Brain microvascular endothelial cell (primary cell): ENCODE measurements around the gene PRKN.

Experiments used
- DNase-seq: peaks from one replicate; pipeline ENCODE4 v3.0.0-alpha.2; 2020
- H3K27ac ChIP-seq: fragments of 250-450 bp; sonication (Bioruptor Pico); 2 replicates; pipeline ENCODE4 v1.5.1; 2020; ENCODE audit warnings: mild to moderate bottlenecking, moderate library complexity
- H3K27me3 ChIP-seq: fragments of 250-450 bp; sonication (Bioruptor Pico); replicated peaks from 2 replicates; pipeline ENCODE4 v1.5.1; 2020; ENCODE audit warnings: mild to moderate bottlenecking
- H3K36me3 ChIP-seq: fragments of 250-450 bp; sonication (Bioruptor Pico); replicated peaks from 2 replicates; pipeline ENCODE4 v1.5.1; 2020; ENCODE audit warnings: mild to moderate bottlenecking
- H3K4me3 ChIP-seq: 2 replicates; pipeline ENCODE4 v1.5.1; 2011; ENCODE audit warnings: low read depth, mild to moderate bottlenecking, control low read depth, low read length, moderate library complexity
- in situ Hi-C: cut with HindIII; loops from 2 replicates; pipeline ENCODE4 v1.10.0; 2017; ENCODE audit warnings: low sequenced_read_pairs, low pct_ligation_motif_present
- TF ChIP-seq, protein P1 (sequence below): IDR thresholded peaks from 2 replicates; pipeline ENCODE4 v1.5.1; 2011; ENCODE audit warnings: low read depth, mild to moderate bottlenecking, moderate library complexity, low read length, control low read depth, inconsistent platforms; ENCODE audit errors: missing control alignments

Gene PRKN

DNA sequence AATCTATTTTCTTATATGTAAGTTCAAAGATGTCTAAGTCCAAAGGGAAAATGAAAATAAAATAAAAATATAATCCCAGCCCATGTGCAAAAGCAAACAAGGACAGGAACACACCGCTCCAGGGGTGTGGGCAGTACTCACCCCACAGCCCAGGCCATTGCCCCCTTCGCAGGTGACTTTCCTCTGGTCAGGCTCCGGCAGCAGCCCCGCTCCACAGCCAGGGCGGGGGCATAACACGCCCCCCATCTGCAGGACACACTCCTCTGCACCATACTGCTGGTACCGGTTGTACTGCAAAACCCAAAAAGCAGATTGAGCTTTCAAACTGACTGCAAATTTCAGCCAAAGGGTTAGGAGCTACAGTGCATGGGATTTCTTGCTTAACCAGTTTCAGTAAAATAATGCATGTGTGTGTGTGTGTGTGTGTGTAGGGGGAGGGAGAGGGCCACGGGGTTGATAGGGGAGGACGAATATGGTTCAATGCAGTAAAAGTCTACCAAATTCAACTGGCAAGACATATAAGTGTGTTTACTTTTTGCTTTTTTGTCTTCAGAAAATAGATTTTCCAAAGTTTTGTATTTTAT is 1178.8 kb downstream of the PRKN start:
- TF ChIP-seq, protein P1, sequence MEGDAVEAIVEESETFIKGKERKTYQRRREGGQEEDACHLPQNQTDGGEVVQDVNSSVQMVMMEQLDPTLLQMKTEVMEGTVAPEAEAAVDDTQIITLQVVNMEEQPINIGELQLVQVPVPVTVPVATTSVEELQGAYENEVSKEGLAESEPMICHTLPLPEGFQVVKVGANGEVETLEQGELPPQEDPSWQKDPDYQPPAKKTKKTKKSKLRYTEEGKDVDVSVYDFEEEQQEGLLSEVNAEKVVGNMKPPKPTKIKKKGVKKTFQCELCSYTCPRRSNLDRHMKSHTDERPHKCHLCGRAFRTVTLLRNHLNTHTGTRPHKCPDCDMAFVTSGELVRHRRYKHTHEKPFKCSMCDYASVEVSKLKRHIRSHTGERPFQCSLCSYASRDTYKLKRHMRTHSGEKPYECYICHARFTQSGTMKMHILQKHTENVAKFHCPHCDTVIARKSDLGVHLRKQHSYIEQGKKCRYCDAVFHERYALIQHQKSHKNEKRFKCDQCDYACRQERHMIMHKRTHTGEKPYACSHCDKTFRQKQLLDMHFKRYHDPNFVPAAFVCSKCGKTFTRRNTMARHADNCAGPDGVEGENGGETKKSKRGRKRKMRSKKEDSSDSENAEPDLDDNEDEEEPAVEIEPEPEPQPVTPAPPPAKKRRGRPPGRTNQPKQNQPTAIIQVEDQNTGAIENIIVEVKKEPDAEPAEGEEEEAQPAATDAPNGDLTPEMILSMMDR, result no peak
- no peak for DNase-seq
- no peaks in the 10 kb centered on the region for H3K27me3 ChIP-seq
- H3K36me3 ChIP-seq, result no peaks in the 10 kb centered on the region
- no peak overlapping the region for H3K27ac ChIP-seq
- in situ Hi-C loops, result no loop called here
- H3K4me3 ChIP-seq, result no peak overlapping the region

- in situ Hi-C loops, result no loop called here
- TF ChIP-seq, protein P1, result no peak
- DNase-seq, result no peak
Measured at GRCh38 chr6:161547617-161548016, 1179.9 kb downstream of the PRKN start.

GRCh38 chr6:161546632-161547031 is 1180.9 kb downstream of the PRKN start:
- Histone ChIP-seq H3K36me3 (no peaks in the 10 kb centered on the region), H3K27me3 (no peaks in the 10 kb centered on the region), H3K27ac (no peak overlapping the region), H3K4me3 (no peak overlapping the region)
- no peak for DNase-seq
- TF ChIP-seq, protein P1, result no peak
- in situ Hi-C loops, result no loop called here

More at GRCh38 chr6:161547617-161548016, 1179.9 kb downstream of the PRKN start:
- H3K36me3 ChIP-seq, result no peaks in the 10 kb centered on the region
- H3K4me3 ChIP-seq, result no peak overlapping the region
- no peak overlapping the region for H3K27ac ChIP-seq
- H3K27me3 ChIP-seq, result no peaks in the 10 kb centered on the region

GRCh38 chr6:161545741-161546140 is 1181.8 kb downstream of the PRKN start:
- no peaks in the 10 kb centered on the region for H3K36me3 ChIP-seq
- TF ChIP-seq, protein P1, result no peak
- H3K4me3 ChIP-seq, result no peak overlapping the region
- H3K27ac ChIP-seq, result no peak overlapping the region
- in situ Hi-C loops, result no loop called here
- no peaks in the 10 kb centered on the region for H3K27me3 ChIP-seq
- DNase-seq, result no peak

DNA sequence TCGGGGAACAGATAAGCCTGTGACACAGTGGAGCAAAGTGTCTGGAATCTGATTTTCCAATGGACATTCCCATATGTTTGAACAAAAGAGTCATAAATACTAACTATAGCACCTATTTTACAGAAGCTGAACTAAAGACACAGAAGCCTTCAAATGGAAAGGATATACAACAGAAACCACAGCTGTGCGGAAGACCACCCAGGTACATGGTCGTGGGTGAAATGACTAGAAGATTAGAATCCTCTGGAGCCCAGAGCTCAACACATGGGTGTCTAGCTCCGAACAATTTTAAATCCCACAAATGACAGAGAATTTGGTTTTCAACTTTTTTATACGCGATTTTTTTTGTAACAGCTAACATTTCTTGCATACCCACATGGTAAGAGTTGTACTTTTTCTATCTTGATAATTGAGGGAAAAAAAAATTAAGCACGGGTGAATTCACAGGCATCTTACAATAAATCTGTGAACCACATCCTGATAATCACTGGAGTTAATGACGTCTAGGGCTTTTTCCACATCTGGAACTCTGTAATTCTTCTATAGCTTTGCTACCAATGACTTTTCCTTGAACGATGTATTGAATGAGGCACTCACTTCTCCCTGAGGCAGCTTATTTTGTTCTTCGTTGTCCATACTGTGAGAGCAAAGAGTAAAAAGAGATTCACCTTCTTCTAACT is 1182.6 kb downstream of the PRKN start:
- no peak for DNase-seq
- Histone ChIP-seq H3K27me3 (no peaks in the 10 kb centered on the region), H3K4me3 (no peak overlapping the region), H3K36me3 (no peaks in the 10 kb centered on the region), H3K27ac (no peak overlapping the region)
- in situ Hi-C loops, result no loop called here
- TF ChIP-seq, protein P1, result no peak
